Activated CD4-positive, alpha-beta T cell treated with anti-CD3 and anti-CD28 coated beads for 48 hours (primary cell): ENCODE results near the gene COL6A5.
"Not testable (repeated sequence)": the region's sequence is repeated elsewhere in the genome, so short reads cannot be mapped to it uniquely, and the experiment has no call there.

ENCODE experiments used
- DNase-seq: peaks from one replicate; pipeline ENCODE4 v3.0.0-alpha.2; 2020

Gene COL6A5, protein sequence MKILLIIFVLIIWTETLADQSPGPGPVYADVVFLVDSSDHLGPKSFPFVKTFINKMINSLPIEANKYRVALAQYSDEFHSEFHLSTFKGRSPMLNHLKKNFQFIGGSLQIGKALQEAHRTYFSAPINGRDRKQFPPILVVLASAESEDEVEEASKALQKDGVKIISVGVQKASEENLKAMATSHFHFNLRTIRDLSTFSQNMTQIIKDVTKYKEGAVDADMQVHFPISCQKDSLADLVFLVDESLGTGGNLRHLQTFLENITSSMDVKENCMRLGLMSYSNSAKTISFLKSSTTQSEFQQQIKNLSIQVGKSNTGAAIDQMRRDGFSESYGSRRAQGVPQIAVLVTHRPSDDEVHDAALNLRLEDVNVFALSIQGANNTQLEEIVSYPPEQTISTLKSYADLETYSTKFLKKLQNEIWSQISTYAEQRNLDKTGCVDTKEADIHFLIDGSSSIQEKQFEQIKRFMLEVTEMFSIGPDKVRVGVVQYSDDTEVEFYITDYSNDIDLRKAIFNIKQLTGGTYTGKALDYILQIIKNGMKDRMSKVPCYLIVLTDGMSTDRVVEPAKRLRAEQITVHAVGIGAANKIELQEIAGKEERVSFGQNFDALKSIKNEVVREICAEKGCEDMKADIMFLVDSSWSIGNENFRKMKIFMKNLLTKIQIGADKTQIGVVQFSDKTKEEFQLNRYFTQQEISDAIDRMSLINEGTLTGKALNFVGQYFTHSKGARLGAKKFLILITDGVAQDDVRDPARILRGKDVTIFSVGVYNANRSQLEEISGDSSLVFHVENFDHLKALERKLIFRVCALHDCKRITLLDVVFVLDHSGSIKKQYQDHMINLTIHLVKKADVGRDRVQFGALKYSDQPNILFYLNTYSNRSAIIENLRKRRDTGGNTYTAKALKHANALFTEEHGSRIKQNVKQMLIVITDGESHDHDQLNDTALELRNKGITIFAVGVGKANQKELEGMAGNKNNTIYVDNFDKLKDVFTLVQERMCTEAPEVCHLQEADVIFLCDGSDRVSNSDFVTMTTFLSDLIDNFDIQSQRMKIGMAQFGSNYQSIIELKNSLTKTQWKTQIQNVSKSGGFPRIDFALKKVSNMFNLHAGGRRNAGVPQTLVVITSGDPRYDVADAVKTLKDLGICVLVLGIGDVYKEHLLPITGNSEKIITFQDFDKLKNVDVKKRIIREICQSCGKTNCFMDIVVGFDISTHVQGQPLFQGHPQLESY (N-terminal part only)

DNA sequence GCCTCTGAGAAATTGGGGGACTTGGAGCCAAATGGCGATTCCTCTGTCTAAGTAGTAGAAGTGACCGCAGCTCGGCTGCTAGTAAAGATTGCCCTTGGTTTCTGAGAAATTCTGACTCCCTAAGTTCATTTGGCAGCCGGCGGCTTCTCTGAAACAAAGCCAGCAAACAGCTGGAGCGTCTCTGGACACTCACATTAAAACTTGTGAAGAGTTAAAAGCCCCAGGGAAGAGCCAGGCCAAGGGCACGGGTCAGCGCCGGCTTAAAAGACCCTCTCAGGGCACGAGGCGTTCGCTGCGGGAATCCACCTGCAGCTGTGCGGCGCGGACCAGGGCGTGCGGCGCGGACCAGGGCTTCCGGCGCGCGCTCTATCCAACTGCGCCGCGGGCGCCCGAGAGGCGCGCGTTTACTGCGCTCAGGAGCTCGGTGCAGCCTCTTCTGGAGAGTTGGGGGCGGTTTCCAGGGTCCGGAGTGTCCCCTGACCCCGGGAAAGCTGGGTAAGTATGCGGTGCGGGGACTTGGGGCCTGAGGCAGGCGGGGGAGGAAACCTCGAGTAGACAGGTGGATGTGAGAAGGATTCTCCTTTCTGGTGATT, at the start of gene COL6A5:
COL6A5 (plus strand) TSS at position 186 of the 593 bp plus-strand sequence. CDS start 27,967 bp downstream, outside the sequence.
- DNase-seq, result no peak

DNA sequence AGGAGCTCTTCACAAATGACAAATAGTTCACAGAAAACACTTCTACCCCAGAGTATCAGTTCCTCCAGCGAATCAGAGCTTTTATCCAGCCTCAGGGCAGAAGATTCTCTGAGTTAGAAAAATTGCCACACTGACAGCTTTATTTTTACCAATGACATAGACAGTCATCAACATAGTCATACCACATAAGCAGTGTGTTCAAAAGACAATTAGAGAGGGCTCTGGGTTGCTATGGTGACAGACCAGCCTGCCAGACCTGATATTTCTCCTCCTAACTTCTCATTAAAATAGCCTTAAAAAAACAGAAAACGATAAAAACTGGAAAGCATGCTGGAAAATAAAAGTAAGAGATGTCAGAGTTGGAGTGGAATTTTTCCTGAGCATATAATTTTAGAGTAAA, 45.9 kb upstream of the COL6A5 start:
- DNase-seq, result no peak

DNA sequence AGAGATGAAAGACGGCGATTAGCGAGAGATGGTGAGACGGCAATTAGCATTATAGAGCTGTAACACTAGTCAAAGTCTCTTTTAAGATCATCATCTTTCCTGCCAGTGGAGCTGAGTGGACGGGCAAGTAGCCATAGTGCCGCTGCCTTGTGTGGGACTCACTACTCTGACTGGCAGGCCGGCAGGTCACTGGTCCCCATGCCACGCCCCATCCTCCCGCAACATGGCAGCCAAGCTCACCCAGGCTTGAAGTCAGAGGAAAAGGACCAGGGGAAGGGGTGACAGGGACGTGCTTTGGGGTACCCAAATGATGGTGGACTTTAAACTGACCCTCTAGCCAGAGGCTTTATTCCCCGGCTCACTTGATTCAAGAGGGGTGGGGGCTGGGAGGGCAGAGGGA, 44.6 kb upstream of the COL6A5 start:
- DNase-seq, result no peak

DNA sequence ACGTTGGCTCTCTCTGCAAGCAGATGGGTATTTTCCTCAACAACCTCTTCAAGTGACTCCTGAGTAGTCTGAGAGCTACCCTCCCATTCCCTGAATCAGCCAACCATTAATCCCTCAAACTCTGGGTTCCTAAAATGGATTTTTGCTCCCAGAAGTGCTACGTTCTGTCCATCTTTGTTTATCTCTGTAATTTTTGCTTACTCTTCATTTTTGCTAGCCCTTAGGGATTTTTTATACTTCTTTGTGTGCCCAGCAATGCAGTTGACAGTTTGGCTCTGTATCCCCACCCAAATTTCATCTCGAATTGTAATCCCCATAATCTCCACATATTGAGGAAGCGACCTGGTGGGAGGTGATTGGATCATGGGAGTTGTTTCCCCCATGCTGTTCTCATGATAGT, 35.4 kb upstream of the COL6A5 start:
- DNase-seq, result no peak

DNA sequence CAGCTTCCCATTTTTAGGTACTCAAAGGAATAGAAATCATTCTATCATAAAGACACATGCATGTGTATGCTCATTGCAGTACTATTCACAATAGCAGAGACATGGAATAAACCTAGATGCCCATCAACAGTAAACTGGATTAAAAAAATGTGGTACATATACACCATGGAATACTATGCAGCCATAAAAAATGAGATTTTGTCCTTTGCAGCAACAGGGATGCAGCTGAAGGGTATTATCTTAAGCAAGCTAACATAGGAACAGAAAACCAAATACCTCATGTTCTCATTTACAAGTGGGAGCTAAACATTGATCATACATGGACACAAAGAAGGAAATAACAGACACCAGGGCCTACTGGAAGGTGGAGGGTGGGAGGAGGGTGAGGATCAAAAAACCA, 33.1 kb upstream of the COL6A5 start:
- no peak for DNase-seq

DNA sequence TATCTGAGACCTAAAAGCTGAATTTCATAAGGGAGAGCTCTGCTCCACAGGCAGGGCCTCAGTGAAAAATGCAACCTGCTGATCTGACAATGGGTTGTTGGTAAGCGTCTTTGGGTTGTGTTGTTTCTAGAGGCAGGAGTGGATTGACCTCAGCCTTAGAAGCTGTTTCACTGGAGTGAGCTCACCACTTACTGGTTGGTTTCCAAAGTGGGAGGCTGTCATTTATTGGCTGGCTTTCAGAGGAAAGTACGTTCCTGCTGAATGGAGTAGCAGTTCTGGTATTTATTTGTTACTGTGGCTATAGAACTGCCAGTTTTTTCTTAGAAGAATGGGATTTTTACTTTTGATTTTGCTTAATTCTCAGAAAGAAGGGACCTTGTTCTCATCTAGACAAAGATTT, 29.3 kb upstream of the COL6A5 start:
- no peak for DNase-seq

DNA sequence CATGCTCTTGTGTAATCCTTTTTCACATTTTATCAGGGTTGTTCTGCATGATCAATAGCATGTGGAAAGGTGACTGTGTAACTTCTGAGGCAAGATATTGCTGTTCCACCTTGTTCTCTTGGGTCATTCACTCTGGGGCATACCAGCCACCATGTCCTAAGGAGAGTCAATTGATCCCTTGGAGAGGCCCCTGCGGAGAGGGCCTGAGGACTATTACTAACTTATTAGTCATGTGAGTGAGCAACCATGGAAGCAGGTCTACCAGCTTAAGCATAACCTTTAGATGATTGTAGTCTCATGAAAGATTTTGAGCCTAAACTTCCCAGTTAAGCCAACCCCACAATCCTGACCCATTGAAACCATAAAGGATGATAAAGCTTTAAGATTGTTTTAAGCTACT, 22.0 kb upstream of the COL6A5 start:
- no peak for DNase-seq

DNA sequence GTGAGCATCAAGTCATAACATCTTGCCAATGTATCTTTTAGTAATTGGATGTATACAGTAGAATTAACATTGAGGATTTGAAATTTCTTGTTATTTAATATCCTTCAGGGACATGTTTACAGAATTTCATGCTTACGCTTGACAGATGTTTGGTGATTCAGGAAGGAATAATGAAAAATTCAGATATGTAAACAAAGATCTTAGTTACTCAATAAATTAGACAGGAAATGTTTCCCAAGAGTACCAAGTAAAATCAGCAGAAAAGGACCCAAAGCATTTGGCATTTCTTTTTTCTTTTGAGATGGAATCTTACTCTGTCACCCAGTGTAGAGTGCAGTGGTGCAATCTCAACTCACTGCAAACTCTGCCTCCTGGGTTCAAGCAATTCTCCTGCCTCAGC, 4.7 kb upstream of the COL6A5 start:
- no peak for DNase-seq

DNA sequence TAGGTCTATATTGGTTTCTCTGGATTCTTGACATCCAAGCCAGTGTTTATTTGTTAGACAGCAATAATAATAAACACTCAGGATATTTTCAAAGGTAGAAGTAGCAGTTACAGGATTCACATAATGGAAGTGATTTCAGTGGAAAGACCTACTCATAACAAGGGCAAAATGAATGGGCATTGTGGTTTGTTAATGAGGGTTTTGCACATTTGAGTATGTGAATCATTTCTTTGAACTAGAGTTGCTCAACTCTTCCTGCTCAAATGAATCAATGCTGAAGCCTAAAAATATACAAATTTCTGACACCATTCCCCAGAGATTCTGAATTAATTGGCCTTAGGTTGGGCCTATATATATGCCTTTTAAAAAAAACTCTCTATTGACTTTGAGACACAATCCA, 4.1 kb upstream of the COL6A5 start:
- no peak for DNase-seq

DNA sequence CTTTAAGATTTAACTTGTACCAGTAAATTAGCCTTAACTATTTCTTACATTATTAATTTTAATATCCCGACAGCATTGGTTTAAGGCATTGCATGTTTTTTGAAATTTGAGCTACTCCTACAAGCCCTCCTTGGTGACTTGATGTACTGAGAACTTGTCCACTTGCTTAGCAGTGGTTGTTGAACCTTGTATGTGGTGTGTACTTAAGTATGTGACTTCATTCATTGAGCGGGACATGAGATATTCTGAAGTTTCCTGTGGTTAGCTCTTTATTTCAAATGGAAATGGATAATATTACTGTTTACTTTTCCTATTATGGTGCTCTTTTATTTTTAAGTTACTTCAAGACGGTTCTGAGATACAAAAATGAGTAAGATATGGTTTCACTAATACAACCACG, 3.6 kb upstream of the COL6A5 start:
- no peak for DNase-seq

DNA sequence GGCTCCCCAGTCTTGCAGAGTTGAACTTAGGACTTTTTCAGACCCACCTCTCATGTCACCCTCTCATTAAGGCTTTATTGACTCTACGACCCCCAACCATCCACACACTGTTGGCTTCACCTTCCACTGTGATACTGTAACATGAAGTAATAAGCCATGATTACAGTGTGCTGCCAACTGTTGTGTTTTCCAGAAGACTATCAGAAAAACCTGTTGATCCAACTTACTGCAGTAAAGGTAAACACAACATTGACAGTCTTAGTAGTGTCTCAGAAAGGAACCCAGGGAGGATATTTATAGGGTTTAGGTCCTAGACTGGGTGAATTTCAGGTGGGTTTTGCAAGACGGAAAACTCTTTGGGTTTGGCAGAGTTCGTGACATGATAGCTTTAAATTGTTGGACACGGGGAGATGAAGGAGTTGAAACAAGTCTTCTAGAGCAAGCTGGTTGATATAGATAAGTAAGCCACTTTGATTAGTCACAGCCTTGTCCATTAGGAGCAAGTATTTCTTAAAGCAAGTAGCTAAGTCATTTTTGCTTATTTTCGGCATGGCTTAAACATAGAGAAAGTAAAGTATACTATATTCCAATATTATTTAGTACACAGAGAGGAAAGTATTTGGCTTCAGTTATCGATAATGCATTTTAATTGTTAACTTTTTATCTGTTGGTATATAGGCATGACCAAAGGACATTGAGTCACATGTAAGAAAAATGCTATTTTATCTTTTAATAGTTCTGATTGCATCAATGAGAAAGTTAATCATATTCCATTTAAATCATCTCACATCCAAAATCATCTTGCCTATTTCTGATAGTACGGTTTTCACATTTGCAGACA, 2.4 kb upstream of the COL6A5 start:
- no peak for DNase-seq

DNA sequence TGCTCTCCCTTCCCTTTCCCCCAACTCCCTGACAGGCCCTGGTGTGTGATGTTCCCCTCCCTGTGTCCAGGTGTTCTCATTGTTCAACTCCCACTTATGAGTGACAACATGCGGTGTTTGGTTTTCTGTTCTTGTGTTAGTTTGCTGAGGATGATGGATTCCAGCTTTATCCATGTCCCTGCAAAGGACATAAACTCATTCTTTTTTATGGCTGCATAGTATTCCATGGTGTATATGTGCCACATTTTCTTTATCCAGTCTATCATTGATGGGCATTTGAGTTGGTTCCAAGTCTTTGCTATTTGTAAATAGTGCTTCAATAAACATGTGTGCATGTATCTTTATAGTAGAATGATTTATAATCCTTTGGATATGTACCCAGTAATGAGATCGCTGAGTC, 2.8 kb downstream of the COL6A5 start:
- DNase-seq, result not testable (repeated sequence)

DNA sequence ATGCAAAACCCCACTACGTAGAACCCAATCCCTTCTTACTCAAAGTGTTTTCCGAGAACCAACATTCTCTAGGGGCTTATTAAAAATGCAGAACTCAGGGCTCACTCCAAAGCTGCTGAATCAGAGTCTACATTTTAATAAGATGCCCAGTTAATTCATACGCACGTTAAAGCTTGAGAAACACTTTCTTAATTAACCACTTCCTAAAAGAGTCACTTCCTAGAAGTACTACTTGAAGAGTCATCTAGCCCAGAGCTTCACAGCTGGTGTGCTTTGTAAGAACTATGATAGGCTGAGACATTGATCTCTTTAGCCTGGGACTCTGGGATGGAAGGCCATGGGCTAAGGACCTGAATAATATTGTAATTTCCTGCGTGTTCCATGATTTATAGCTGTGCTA, 9.0 kb downstream of the COL6A5 start:
- DNase-seq, result no peak

DNA sequence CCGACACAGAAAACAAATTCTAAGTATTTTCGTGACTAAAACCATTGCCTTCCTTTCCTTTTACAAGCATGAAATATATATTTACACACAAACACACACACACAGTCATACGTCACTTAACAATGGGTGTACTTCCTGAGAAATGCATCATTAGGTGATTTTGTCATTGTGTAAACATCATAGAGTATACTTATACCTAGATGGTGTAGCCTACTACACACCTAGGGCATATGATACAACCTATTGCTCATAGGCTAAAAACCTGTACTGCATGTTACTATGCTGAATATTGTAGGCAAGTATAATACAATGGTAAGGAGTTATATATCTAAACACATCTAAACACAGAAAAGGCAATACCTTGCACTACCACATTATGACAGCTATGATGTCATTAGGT, 28.6 kb downstream of the COL6A5 start:
- no peak for DNase-seq

DNA sequence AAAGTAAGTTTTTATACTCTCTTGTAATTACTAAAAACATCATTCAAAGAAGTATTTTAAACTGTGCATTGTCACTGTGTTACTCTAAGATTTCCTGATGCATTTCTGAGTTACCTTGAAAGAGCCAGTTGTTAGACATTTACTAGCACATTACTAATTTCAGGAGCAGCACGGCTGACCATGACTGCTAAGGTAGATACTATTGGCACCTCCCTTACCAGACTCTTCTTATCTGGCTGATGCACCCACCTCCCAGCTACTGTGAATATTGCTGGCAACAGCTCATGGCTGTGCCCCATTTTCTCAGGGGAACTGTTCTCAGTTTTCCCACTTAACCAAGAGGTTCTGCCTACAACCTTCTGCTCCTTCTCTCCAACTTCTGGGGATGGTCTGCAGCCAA, 29.4 kb downstream of the COL6A5 start:
- DNase-seq, result no peak

DNA sequence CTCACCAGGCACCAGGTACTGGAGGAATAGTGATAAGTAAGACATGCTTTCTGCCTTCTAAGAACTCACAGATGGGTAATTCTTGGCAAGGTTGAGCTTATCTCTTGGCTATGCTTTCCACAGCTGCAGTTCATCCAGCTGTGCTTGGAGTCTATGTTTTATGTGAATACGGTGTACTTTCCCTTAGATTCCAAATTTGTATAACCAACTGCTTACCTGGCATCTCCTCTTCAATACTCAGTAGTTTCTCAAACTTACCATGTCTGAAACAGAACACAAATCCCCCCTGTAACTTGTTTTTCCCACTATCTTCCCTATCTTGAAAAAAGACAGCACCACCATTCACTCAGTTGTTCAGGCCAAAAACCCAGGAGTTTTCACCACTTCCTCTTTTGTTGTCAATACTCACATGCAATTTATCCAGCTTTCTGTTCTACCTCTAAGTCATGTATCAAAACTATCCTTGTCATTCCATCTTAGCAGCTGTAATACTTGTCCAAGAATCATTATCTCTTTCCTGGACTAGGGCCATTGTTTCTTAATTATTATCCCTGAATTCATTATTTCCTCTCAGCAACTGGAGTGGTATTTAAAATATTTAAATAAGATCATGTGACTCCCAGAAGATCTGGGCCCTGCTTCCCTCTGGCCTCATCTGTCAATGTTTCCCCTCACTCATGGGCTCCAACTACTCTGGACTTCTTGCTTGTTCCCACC, 32.6 kb downstream of the COL6A5 start:
- DNase-seq, result no peak

DNA sequence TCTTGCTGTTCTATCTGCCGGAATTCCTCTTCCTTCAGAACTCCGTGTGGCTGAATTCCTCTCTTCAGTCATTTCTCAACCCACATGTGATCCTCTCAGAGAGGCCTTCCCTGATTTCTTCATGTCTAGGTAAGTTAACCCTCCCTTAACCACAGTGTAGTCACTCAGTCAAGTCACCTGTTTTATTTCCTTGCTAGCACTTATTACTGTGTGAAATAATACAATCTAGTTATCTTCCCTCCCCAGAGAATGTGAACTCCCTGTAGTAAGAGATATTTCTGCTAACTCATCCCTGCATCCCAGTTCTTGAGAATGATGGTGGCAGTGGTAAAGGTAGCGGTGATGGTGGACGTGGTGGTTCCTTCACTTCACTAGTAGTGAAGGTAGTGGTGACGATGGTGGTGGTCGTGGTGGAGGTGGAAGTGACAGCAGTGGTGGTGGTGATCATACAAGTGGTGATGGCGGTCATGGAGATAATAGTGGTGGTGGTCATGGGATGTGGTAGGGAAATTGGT, 33.3 kb downstream of the COL6A5 start:
- DNase-seq, result no peak

DNA sequence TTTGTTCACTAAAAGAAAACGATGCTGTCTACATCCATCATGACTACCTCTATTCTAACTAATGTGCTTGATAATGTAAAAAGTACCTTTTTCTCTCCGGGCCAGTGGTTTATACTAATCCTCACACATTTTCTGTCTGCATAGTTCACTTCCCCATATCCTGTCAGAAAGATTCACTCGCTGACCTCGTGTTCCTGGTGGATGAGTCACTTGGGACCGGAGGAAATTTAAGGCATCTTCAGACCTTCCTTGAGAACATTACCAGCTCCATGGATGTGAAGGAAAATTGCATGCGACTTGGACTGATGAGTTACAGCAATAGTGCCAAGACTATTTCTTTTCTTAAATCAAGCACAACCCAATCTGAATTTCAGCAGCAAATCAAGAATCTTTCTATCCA, 33.8 kb downstream of the COL6A5 start:
- DNase-seq, result no peak

DNA sequence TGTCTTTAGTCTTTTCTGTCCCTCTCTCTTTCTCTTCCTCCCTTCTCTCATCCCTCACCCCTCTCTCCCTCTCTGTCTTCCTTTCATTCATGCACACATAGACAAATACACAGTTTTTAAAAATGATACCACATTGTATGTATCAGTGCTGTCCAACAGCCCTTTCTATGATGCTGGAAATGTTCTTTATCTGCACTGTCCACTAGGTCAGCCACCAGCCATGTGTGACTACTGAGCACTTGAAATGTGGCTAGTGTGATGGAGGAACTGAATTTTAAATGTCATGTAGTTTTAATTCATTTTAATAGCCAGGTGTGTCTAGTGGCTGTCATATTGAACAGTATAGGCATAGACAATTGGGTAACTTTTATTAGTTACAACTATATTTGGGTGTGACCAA, 34.9 kb downstream of the COL6A5 start:
- no peak for DNase-seq

DNA sequence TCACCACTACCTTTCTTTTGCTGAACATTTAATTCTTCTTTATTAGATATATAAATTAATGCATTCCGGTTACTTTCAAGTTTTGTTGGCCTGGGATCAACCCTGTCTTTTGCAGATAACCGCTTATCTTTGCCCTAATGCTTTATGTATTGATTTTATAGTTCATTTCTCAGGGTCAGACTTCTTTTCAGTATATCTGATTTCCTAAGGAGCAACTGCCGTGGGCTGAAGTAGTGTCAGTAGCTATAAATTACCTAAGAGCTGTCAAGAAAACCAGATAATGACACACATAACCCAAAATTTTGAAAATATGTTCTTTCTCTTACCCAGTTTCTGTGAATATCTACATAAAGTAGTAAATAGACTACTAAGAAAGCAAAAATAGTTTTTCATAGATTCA, 38.0 kb downstream of the COL6A5 start:
- no peak for DNase-seq

DNA sequence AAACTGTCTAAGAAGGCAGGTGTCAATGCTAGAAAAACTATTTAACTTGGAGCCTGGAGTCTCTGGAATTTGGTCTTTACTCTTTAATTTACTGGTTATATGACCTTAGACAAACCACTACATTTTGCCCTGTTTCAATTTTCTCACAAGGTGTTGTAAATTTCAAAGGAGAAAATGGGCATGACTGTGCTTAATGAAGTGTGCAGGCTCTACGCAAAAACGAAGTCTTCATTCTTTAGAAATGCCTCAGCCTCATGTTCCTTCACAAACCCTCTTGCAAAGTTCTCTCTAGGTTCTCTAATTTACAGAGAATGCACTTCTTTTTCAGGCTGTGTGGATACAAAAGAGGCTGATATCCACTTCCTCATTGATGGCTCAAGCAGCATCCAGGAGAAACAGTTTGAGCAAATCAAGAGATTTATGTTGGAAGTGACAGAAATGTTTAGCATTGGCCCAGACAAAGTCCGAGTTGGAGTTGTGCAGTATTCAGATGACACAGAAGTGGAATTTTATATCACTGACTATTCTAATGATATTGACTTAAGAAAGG, 39.1 kb downstream of the COL6A5 start:
- no peak for DNase-seq
